UCSD-AML1 (cell line): Measurements from ENCODE around the gene ZDHHC6.
"Not testable (repeated sequence)": the region's sequence is repeated elsewhere in the genome, so short reads cannot be mapped to it uniquely, and the experiment has no call there.

Experiments
- DNase-seq: peaks from one replicate; lab custom pipeline; 2025; ENCODE audit not compliant: unreplicated experiment; lab: John Stamatoyannopoulos, UW

ZDHHC6 gene, protein sequence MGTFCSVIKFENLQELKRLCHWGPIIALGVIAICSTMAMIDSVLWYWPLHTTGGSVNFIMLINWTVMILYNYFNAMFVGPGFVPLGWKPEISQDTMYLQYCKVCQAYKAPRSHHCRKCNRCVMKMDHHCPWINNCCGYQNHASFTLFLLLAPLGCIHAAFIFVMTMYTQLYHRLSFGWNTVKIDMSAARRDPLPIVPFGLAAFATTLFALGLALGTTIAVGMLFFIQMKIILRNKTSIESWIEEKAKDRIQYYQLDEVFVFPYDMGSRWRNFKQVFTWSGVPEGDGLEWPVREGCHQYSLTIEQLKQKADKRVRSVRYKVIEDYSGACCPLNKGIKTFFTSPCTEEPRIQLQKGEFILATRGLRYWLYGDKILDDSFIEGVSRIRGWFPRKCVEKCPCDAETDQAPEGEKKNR

DNA sequence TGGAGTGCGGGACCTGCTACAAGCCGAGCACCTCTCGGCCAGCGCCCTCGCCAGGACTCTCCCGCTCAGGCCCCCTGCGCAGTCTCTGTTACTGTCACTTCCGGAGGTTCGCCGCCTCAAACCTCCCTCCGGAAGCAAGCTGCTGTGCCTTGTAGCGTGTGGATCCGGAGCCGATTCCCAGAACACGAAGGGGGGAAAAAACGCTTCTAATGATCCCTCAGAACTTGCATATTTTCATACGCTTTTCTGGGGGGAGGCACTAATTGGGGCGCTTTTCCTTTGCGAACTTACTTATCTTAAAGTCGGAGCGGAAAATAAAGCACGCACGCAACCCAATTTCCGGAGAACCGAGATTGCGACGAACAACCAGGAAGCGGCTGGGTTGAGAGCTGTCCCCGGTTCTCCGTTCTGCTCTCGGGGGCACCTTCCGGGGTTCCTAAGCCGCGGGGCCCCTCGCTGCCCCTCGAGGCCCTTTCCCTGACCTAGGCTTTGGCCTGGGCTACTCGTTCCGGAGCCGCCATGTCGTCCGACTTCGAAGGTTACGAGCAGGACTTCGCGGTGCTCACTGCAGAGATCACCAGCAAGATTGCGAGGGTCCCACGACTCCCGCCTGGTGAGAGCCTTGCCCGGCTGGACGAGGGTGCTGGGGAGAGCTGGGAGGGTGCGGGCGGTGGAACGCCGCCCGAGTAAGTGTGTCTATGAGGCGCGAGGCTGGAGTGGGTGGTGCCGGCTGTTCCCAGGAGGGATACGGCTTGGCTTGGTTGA, at the start of gene ZDHHC6, which contains the start of gene VTI1A:
Gene ZDHHC6, minus strand, starts transcription at position 60 of the 765 bp plus-strand sequence. CDS start 1,478 bp downstream, outside the sequence.
Gene VTI1A, plus strand, starts transcription at position 361 of the 765 bp plus-strand sequence. Its CDS starts 159 bp downstream, at position 520.
- peak; percentile 84 for DNase-seq

DNA sequence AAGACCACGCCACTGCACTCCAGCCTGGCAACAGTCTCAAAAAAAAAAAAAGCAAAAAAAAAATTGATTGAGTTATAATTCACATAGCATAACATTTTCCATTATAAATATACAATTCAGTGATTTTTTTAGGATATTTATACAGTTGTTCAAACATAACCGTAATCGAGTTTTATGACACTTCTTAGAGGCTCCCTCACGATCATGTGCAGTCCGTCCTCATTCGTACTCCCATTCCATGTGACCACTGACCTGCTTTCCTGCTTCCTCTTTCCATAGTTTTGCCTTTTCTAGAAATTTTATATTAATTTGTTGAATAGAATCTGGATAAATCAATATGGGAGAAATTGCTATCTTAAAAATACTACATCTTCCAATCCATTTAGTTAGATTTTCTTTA, 46.0 kb upstream of the ZDHHC6 start:
- DNase-seq, result no peak

DNA sequence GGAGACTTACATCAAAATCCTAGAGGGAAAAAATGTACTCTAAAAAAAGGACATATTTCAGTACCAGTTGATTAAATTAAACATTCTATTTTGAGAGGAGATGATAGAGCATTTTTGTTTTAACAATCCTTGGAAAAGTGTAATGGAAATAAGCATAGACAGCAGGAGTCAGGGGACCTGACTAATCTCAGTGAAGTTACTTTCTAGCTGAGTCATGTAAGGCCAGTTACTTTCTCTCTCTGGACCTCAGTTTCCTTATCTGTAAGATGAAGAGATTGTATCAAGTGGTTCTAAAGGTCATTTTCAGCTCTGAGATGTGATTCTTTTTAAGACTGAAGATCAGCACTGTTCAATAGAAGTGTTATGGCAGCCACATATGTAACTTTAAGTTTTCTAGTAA, 44.4 kb upstream of the ZDHHC6 start:
- no peak for DNase-seq

DNA sequence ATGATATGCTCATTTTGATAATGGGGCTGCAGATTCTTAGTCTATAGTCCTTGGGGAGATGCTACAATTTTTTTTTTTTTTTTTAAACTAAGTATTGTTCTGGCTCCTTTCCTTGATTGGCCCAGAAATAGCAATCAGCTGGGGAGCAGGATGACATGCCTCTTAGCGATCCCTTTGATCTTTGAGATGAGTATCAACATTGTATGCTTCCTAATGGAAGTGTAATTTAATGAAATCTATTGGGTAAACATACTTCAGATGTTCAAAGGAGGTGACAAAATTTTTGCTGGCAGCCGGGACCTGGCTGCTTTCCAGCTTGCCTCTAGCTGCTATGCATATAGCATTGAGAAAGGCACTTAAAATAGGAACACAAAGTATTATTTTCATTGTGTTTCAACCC, 43.8 kb upstream of the ZDHHC6 start:
- no peak for DNase-seq

DNA sequence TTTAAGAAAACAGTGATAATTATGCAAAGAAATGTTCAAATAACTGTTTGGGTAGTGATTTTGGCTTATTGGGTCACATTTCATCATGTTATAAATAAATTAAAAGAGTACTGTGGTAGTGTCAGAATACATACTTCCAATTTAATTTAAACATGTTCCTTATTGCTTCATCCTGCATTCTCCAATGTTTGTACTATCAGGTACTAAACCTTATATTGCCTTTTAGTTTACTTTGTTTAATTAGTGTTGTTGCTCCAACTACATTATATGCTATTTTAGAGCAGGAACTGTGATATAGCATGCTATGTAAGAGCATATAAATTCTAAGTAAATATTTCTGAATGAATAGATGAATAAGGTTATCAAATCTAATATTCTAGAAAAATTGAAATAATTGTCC, 41.2 kb upstream of the ZDHHC6 start:
- no peak for DNase-seq

DNA sequence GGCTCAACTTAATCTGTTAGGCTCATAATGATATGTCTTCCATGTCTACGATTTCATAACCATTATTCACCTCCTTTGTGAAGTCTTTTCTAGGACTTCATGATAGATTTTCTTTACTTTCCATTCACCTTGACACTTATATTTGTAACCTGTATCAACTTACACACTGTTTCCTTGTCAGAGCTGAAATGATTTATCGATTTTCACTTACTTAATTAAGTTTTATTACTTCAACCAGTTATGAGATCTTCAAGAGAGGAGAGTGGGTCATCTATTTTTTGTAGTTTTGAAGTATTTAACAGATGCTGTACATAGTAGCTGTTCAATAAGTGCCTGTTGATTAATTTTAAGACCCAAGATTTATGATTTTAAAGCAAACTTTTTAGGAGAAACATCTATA, 37.7 kb upstream of the ZDHHC6 start:
- DNase-seq, result no peak

DNA sequence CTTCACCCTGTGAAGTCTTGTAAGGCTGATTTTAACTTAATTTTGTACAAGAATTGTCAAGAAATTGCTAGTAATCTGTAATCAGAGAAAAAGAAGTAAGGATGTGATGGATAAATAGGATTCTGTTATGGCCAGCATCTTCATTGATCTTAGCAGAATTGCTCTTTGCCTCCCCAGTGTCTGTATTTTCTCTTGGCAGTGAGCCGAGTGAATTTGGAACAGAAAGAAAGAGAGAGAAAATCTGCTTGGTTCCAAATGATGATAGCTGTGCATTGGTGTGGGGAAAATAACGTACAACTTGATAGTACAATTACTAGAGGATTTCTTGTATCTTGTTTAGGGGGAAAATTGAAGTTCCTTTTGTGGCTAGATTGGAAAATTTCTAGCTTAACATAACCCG, 34.9 kb upstream of the ZDHHC6 start:
- no peak for DNase-seq

DNA sequence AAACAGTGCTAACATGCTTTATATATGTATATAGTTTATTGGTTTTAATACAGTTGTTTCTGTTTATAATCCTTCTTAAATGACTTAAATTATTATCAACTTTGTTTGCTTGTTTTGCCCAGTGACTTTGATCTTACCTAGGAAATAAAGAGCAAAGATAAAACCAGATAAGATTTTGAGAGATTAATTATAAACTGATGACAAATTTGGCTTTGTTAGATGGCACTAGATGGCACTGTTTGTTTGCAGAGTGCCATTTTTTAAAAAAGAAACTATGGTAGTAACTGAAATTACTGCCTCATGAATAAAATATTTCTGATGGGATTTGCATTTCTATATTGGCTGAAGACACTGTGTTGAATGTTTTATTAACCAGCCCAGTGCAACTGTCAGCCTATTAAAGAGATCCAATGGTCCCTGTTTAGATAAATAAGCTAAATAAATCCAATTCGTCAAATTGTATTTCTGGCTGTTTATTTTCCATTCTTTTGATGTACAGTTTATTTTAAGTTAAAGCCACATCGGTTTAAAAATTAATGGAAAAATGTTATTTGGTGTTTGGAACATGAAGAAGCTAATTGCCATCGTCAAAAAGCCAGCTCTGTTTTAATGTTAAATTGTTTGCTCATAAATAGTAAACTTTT, 29.0 kb upstream of the ZDHHC6 start:
- DNase-seq, result no peak

DNA sequence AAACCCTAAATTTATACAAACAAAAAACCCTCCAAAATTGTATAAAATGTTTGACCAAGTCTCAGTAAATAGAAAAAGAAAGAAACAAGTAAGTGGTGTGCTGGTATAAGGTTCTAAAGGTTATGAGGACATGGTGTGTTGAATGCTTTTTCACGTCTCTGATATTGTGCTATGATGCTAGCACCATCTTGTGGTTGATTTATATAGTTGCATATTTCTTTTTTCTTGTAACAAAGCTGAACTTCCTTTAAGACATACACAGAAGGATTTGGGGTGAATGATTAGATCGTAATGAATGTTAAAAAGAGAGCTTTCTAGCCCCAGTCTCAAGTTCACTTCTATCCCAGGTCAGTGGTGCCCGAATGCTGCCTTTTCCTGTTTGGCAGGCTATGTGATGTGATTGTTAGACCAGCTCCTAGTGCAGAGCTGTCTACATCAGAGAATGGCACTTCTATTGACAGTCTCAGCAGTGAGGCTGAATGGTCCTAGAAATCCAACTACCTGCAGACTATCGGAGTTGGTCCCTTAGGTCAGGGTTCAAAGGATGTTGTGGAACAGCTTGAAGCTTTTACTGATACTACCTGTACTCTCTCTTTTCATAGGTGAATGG, 25.3 kb upstream of the ZDHHC6 start:
- DNase-seq, result peak; percentile 10

DNA sequence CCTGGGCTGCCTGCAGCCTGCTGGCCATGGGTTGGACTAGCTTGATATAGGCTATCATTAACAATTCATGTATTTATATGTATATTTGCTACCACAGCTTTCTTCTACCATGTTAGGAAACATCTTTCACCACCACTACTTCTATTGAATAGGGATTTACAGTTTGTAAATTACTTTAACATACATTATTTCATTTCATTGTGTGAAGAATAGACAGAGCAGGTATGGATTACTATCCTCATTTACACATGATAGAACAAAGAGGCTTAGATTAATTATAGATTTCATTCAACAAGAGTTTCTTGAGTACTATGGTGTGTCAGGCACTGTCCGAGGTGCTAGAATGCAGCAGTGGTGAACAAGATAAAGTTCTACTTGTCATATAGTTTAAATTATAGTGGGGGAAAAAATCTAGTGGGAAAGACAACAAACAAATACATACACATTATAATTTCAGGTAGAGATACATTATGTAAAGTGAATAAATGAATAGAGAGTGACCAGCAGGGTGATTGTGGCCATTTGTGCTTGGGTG, 20.9 kb upstream of the ZDHHC6 start:
- no peak for DNase-seq

DNA sequence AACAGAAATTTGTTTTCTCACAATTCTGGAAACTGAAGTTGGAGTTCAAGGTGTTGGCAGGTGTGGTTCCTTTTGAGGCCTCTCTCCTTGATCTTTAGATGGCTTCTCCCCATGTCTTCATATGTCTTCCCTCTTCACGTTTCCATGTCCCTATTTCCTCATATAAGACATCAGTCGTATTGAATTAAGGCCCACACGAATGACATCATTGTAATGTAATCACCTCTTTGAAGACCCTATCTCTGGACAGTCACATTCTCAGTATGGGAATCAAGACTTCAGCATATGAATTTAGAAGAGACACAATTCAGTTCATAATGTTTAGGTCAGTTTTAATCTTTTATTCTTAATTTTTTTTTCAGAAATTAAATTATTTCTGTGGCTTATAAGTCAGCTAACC, 20.1 kb upstream of the ZDHHC6 start:
- no peak for DNase-seq

DNA sequence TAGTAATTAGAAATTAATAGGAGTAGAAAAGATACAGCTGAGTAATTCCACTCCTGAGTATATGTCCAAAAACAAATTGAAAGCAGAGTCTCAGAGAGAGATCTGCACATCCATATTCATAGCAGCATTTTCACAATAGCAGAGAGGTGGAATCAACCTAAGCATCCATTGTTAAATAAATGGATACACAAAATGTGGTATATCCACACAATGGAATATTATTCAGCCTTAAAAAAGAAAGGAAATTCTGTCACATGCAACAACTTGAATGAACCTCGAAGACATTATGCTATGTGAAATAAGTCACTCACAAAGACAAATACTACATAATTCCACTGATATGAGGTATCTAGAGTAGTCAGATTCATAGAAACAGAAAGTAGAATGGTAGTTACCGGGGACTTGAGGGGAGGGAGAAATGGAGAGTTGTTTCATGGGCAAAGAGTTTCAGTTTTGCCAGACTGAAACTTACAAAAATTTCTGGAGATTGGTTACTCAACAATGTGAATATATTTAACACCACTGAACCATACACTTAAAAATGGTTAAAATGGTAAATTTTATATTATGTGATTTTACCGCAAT, 18.7 kb upstream of the ZDHHC6 start:
- DNase-seq, result no peak

DNA sequence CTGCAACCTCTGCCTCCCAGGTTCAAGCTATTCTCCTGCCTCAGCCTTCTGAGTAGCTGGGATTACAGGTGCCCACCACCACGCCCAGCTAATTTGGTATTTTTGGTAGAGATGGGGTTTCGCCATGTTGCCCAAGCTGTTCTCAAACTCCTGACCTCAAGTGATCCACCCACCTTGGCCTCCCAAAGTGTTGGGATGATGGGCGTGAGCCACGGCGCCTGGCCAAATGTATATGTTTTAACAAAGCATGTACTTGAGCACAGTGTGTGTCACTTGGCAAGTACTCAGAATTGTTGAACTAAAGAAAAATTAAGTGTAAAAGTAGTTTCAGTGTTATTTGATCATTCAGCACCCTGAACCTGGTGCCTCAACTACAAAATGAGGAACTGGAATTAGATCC, 17.4 kb upstream of the ZDHHC6 start:
- DNase-seq, result not testable (repeated sequence)

DNA sequence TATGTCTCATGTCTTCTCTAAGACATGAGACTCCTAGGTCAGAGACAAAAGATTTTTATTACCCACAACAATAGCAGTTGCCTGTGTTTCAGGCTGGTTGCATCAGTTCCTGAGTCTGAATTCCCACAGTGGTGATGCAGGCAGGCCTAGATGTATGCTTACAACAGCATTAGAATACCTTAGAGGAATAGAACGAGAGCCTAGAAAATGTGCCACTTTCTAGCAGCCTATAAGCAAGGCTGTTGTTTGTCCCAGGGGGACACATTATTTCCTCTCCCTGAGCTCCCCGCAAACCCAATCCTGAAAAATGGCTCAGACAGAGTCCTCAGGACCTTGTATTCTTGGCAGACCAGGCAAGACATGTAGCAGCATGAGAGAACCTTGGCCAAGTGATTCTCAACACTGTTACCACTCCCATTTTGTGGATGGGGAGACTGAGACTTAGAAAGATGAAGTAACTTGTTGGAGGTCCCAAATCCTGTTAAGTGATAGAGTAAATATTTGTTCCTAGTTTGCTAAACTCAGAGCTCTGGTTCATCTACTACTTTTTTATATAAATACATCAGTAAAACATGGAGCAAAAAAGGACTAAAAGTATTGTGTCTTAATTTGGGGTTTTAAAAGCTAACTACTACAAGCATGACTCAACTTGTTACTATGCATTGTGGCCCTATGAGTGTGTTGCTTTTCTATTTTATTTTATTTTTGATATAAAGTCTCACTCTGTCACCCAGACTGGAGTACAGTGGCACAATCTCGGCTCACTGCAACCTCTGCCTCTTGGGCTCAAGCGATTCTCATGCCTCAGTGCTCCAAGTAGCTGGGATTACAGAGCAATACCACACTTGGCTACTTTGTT, 14.5 kb upstream of the ZDHHC6 start:
- DNase-seq, result no peak

DNA sequence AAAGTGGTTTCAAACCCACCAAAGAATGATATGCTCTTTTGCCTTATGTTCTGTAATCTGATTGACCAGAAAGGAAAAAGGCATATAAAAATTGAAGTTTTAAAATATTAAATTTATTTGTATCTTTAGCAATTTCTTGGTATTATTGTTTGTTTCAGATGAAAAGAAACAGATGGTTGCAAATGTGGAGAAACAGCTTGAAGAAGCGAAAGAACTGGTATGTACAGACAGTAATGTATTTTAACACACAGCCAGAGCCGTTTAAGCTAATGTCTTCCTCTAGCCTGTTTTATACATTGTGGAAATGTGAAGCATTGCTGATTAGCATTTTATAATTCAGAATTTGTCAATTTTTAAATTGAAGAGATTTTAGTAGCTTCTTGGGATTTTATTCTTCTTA, 13.7 kb upstream of the ZDHHC6 start:
- DNase-seq, result no peak

DNA sequence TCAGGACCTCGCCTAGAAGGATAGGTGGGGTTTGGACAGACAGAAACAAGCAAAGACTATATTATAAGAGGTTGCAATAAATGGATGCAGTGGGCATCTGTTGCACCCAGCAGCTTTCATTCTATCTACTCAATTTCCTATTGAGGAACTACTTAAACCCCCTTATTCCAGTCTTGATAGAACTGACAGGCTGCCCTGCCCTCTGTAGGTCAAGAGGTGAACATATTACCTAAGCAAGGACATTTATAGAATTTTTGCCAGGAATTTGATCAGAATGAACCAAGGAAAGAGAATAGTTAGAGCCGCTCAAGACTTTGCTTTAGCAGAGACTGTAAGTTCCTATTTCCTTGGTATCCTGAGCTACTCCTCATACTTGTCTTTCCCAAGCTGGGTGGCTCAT, 9.8 kb upstream of the ZDHHC6 start:
- DNase-seq, result no peak

DNA sequence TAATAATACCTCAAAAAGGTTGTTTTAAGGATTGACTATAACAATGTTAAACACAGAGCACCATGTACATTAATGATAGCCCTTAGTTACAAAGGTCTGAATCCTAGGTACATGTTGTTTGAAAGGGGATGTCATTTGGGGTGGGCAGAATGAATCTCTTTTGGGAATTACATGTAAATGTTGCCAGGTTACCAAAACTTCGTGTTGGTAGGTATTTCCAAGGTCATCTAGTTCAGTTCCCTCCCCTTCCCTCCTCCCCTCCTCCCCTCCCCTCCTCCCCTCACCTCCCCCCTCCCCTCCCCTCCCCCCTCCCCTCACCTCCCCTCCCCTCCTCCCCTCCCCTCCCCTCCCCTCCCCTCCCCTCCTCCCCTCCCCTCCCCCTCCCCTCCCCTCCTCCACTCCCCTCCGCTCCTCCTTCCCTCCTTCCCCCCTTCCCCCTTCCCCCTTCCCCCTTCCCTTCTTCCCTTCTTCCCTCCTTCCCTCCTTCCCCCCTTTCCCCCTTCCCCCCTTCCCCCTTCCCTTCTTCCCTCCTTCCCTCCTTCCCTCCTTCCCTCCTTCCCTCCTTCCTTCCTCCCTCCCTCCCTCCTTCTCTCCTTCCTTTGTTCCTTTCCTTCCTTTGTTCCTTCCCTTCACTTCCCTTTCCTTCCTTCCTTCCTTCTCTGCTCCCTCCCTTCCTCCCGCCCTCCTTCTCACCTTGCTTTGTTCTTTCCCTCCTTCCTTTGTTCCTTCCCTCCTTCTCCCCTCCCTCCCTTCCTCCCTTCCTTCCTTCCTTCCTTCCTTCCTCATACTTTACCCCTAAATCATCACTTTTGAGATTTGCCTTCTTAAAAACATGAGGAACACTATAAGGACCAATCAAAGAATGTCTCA, 8.4 kb upstream of the ZDHHC6 start:
- DNase-seq, result no peak

DNA sequence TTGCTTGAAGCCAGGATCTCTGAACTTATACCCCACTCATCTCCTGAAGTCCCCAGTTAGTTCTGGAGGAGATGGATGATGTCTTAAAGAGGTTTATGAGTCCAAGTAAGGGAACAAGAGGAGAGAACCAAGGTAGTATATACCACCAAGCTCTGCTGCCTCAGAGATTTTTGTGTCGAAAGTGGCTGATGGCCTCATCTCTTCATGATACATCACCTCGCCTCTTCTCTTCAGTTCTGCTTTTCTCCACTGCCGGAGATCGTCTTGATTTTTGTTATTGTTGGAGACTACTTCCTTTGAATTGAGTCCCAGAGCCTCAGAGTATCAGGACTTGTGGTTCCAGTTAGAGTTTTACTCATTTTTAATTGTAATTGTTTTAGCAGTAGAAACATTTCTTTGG, 2.2 kb upstream of the ZDHHC6 start:
- DNase-seq, result no peak

DNA sequence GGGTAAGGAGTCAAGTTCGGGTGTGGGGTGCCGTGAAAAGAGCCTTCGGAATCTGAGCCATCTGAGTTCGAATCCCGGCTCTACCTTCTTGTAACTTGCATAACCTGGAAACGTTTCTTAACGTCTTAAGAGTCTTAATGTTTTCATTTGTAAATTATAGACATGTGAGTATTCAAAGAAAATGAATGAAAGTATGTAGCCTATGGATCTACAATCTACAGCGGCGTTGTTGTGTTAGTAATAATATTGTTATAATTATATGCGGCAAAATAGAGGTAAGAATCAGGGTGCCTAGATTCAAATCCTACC, 860 bp upstream of the ZDHHC6 start:
- DNase-seq, result no peak
